SK-N-SH (cell line): ENCODE results near the gene ANKRD2. TPM values are rescaled to one million over a fixed set of nuclear protein-coding genes. Genes with fewer than 3 reads are reported as not detected.

Experiments used
- CTCF ChIA-PET: fragments of 300-600, 350-600 bp; formaldehyde crosslinking; extraction: SDS; loops from one replicate; lab custom pipeline; 2021; lab: Yijun Ruan, JAX
- POLR2A ChIA-PET: fragments of 350-600 bp; sonication (Branson Sonifier 250); formaldehyde crosslinking; extraction: SDS; loops from one replicate; lab custom pipeline; 2020; ENCODE audit warnings: antibody characterized with exemption, inconsistent platforms; lab: Yijun Ruan, JAX
- DNase-seq: peaks from one replicate; pipeline ENCODE4 v3.0.0; 2012
- H2AFZ ChIP-seq: fragments of 200-600 bp; sonication (generic); 2 replicates; pipeline ENCODE4 v1.8.1; 2016; ENCODE audit warnings: antibody characterized with exemption, mild to moderate bottlenecking, low read depth
- H3F3A ChIP-seq: fragments of 200-600 bp; sonication (generic); replicated peaks from 2 replicates; pipeline ENCODE3; 2016; ENCODE audit warnings: antibody characterized with exemption, mild to moderate bottlenecking; ENCODE audit not compliant: insufficient read depth
- H3K27ac ChIP-seq, 2 experiments: fragments of 200-500 bp in 1 of 2; fragments of 200-600 bp in 1 of 2; sonication (Bioruptor generic) in 1 of 2; sonication (generic), shearing (Covaris generic) in 1 of 2; 2 replicates each; pipeline versions ENCODE4 v1.5.1 to v1.6.1; 2014 to 2016; ENCODE audit warnings: low read depth in 2 of 2, inconsistent platforms in 1 of 2, low read length in 1 of 2, mild to moderate bottlenecking in 1 of 2, mixed read lengths in 1 of 2
- H3K27me3 ChIP-seq: fragments of 200-600 bp; sonication (generic), shearing (Covaris generic); 2 replicates; pipeline ENCODE4 v1.6.1; 2016; ENCODE audit warnings: mixed run types; ENCODE audit not compliant: insufficient read depth
- H3K36me3 ChIP-seq, 2 experiments: fragments of 200-500 bp in 1 of 2; fragments of 200-600 bp in 1 of 2; sonication (Bioruptor generic) in 1 of 2; sonication (generic) in 1 of 2; replicated peaks in 1 of 2; 2 replicates each; pipeline versions ENCODE3 to v1.5.1; 2014 to 2016; ENCODE audit warnings: low read length in 1 of 2, mild to moderate bottlenecking in 1 of 2; ENCODE audit not compliant: insufficient read depth in 2 of 2, control insufficient read depth in 1 of 2
- H3K4me1 ChIP-seq, 2 experiments: fragments of 200-500 bp in 1 of 2; fragments of 200-600 bp in 1 of 2; sonication (Bioruptor generic) in 1 of 2; sonication (generic), shearing (Covaris generic) in 1 of 2; 2 replicates each; pipeline versions ENCODE4 v1.5.1 to v1.6.1; 2014 to 2016; ENCODE audit warnings: low read depth in 1 of 2, low read length in 1 of 2, mixed run types in 1 of 2; ENCODE audit not compliant: insufficient read depth in 2 of 2, control insufficient read depth in 1 of 2
- H3K4me2 ChIP-seq: fragments of 200-600 bp; sonication (generic), shearing (Covaris generic); 2 replicates; pipeline ENCODE4 v1.6.1; 2017; ENCODE audit warnings: mixed run types
- H3K4me3 ChIP-seq, 2 experiments: fragments of 200-500 bp in 1 of 2; fragments of 200-600 bp in 1 of 2; sonication (Bioruptor generic) in 1 of 2; sonication (generic), shearing (Covaris generic) in 1 of 2; 2 replicates each; pipeline versions ENCODE4 v1.5.1 to v1.8.1; 2014 to 2016; ENCODE audit warnings: low read depth in 2 of 2, inconsistent platforms in 1 of 2, low read length in 1 of 2, mild to moderate bottlenecking in 1 of 2, mixed read lengths in 1 of 2, moderate library complexity in 1 of 2
- H3K79me2 ChIP-seq: fragments of 200-600 bp; sonication (generic); 2 replicates; pipeline ENCODE4 v1.8.1; 2017; ENCODE audit warnings: mild to moderate bottlenecking; ENCODE audit not compliant: insufficient read depth
- H3K9ac ChIP-seq: fragments of 200-600 bp; sonication (generic); 2 replicates; pipeline ENCODE4 v1.6.1; 2017; ENCODE audit warnings: mixed run types
- H3K9me2 ChIP-seq: fragments of 200-600 bp; sonication (generic); 2 replicates; pipeline ENCODE4 v1.6.1; 2017; ENCODE audit warnings: mixed run types
- H3K9me3 ChIP-seq: fragments of 200-600 bp; sonication (generic); 2 replicates; pipeline ENCODE4 v1.6.1; 2017; ENCODE audit warnings: mixed run types, mild to moderate bottlenecking, moderate library complexity
- H4K20me1 ChIP-seq: fragments of 200-600 bp; sonication (generic); 2 replicates; pipeline ENCODE4 v1.6.1; 2017; ENCODE audit warnings: mild to moderate bottlenecking, mixed run types; ENCODE audit not compliant: insufficient read depth
- CHD2 ChIP-seq: fragments of 150-350 bp; IDR thresholded peaks from 2 replicates; pipeline ENCODE4 v1.6.1; 2018; ENCODE audit warnings: low read length; ENCODE audit not compliant: partially characterized antibody
- ELF1 ChIP-seq: IDR thresholded peaks from 2 replicates; pipeline ENCODE4 v1.4.0; 2012
- EZH2phosphoT487 ChIP-seq: fragments of 200-600 bp; sonication (generic); IDR thresholded peaks from 2 replicates; pipeline ENCODE4 v1.6.1; 2017; ENCODE audit warnings: low read depth, mixed run types, mild to moderate bottlenecking, antibody characterized with exemption, moderate library complexity, borderline replicate concordance
- FOXJ3 ChIP-seq: sonication (generic); formaldehyde crosslinking; IDR thresholded peaks from 2 replicates; pipeline ENCODE4 v1.5.1; 2020; ENCODE audit warnings: mild to moderate bottlenecking, missing genetic modification reagents
- FOXM1 ChIP-seq: IDR thresholded peaks from 2 replicates; pipeline ENCODE4 v1.4.0; 2012; ENCODE audit warnings: low read depth, mild to moderate bottlenecking
- GABPA ChIP-seq: IDR thresholded peaks from 2 replicates; pipeline ENCODE4 v1.4.0; 2012; ENCODE audit warnings: low read depth, mild to moderate bottlenecking
- GATA2 ChIP-seq: sonication (generic); formaldehyde crosslinking; IDR thresholded peaks from 2 replicates; pipeline ENCODE4 v1.5.0; 2020; ENCODE audit warnings: mild to moderate bottlenecking, missing genetic modification reagents
- MXI1 ChIP-seq: IDR thresholded peaks from 2 replicates; pipeline ENCODE4 v1.6.1; 2012; ENCODE audit warnings: mild to moderate bottlenecking, low read depth, low read length, improper control_type of control experiment
- NFIC ChIP-seq: IDR thresholded peaks from 2 replicates; pipeline ENCODE4 v1.4.0; 2012; ENCODE audit warnings: borderline replicate concordance
- NRF1 ChIP-seq: IDR thresholded peaks from 2 replicates; pipeline ENCODE4 v1.6.1; 2012; ENCODE audit warnings: low read depth, mild to moderate bottlenecking, low read length
- POLR2AphosphoS5 ChIP-seq: IDR thresholded peaks from 2 replicates; pipeline ENCODE4 v1.6.1; 2012; ENCODE audit warnings: low read depth, low read length
- SMC3 ChIP-seq: IDR thresholded peaks from 2 replicates; pipeline ENCODE4 v1.6.1; 2012; ENCODE audit warnings: low read depth, low read length, improper control_type of control experiment
- TAF1 ChIP-seq: IDR thresholded peaks from 2 replicates; pipeline ENCODE4 v1.6.1; 2012; ENCODE audit warnings: low read depth, mild to moderate bottlenecking, low read length, moderate library complexity, borderline replicate concordance
- TCF12 ChIP-seq: IDR thresholded peaks from 2 replicates; pipeline ENCODE4 v1.4.0; 2012
- YY1 ChIP-seq: IDR thresholded peaks from 2 replicates; pipeline ENCODE4 v1.4.0; 2012; ENCODE audit warnings: low read depth, mild to moderate bottlenecking
- WGBS: methylation state at CpG from one replicate; pipeline ENCODE4 v1.1.6; 2017; ENCODE audit warnings: low lambda C conversion rate; 5-methylcytosine and 5-hydroxymethylcytosine counted together
- polyA plus RNA-seq, 3 experiments: library from polyadenylated mRNA; depleted of rRNA; stranded (reverse); fragments of >200 nt; gene quantifications; 2 replicates each; pipeline ENCODE4 v1.2.3, GENCODE V29; 2012
- TF ChIP-seq, protein P1 (sequence below): IDR thresholded peaks from 2 replicates; pipeline ENCODE4; 2012
- TF ChIP-seq, protein P2 (sequence below): fragments of 150-350 bp; IDR thresholded peaks from 2 replicates; pipeline ENCODE4 v1.6.1; 2017; ENCODE audit warnings: antibody characterized with exemption, low read length, low read depth, borderline replicate concordance
- TF ChIP-seq, protein P3 (sequence below): fragments of 200-600 bp; sonication (generic); IDR thresholded peaks from 2 replicates; pipeline ENCODE4 v1.6.1; 2017; ENCODE audit warnings: antibody characterized with exemption, mild to moderate bottlenecking, moderate library complexity
- TF ChIP-seq, protein P4 (sequence below): IDR thresholded peaks from 2 replicates; pipeline ENCODE4 v1.4.0; 2012; ENCODE audit warnings: low read depth, borderline replicate concordance
- TF ChIP-seq, protein P5 (sequence below): fragments of 150-350 bp; IDR thresholded peaks from 2 replicates; pipeline ENCODE4 v1.6.1; 2016; ENCODE audit warnings: mild to moderate bottlenecking, low read depth, low read length
- TF ChIP-seq, protein P6 (sequence below): IDR thresholded peaks from 2 replicates; pipeline ENCODE4 v1.6.1; 2012; ENCODE audit warnings: mild to moderate bottlenecking, low read depth, low read length, moderate library complexity
- TF ChIP-seq, protein P7 (sequence below): IDR thresholded peaks from 2 replicates; pipeline ENCODE4 v1.4.0; 2012; ENCODE audit warnings: low read depth, borderline replicate concordance

The ANKRD2 gene
- polyA plus RNA-seq, 1 of the 3 experiments (the other 2 are of a cell fraction), result 0.72 TPM

DNA sequence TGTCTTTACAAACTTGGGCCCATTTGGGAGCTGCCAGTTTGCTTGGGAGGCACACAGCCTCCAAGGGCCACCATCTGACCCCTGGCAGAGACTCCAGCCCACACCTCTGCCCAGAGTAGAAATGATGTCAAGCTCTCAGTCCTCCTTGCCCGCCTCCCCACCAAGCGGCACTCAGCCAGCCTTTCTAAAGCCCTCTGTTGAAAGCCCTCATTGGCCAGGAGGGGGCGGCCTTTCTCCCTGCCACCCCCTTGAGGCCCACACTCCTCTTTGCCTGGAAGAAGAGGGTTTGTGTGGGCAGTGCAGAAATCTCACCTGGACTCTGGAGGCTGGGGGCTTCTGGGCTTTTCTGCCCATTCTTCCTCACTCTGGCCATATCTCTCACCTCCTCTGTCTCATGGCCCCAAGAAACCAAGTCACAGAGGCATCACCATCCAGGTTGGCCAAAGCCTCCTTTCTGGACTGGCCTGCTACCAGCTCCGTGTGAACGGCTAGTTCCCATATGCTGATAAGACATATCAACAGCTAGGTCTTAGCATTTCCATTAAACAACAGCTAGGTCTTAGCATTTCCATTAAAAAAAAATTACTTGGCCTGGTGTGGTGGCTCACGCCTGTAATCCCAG, 37.7 kb upstream of the ANKRD2 start:
- Histone ChIP-seq H3K79me2 (peaks cover 70% of the 10 kb centered on the region), H3K27me3 (no peaks in the 10 kb centered on the region), H2AFZ (no peak overlapping the region), H4K20me1 (peaks cover 7% of the 10 kb centered on the region; the same call in 1 of the 2 replicates), H3K4me2 (no peak overlapping the region), H3K9me2 (no peaks in the 10 kb centered on the region), H3K36me3 (no peaks in the 10 kb centered on the region), H3K4me1 (peaks cover 16 to 38% of the 10 kb centered on the region in 2 experiments; a peak in 3 of 4 replicates), H3K4me3 (no peak overlapping the region), H3F3A (peaks cover 13% of the 10 kb centered on the region), H3K9me3 (no peaks in the 10 kb centered on the region), H3K9ac (no peak overlapping the region), H3K27ac (peak overlapping the region in 1 of 2 experiments; percentile 95; a peak in 1 of 4 replicates)
- peak; percentile 62 for DNase-seq
- POLR2A ChIA-PET, result no interaction called here
- 91% methylated on average over 4 of the region's 6 CpGs for WGBS
- CTCF ChIA-PET, result interaction anchor here (0.7 to 5.1 kb wide), 11 partner anchors 9 to 92 kb away, joined by 3 to 53 read pairs (median 4); partner anchors contain the start of genes ANKRD2 and UBTD1
- TF ChIP-seq FOXM1 (no peak), CHD2 (no peak), ELF1 (no peak), EZH2phosphoT487 (no peak), GATA2 (CRISPR knock-in tag) (no peak), NFIC (no peak), YY1 (no peak), MXI1 (no peak), FOXJ3 (CRISPR knock-in tag) (no peak), NRF1 (no peak), TCF12 (no peak), GABPA (no peak), POLR2AphosphoS5 (no peak), TAF1 (no peak), SMC3 (peak; percentile 28)
- TF ChIP-seq, protein P1, sequence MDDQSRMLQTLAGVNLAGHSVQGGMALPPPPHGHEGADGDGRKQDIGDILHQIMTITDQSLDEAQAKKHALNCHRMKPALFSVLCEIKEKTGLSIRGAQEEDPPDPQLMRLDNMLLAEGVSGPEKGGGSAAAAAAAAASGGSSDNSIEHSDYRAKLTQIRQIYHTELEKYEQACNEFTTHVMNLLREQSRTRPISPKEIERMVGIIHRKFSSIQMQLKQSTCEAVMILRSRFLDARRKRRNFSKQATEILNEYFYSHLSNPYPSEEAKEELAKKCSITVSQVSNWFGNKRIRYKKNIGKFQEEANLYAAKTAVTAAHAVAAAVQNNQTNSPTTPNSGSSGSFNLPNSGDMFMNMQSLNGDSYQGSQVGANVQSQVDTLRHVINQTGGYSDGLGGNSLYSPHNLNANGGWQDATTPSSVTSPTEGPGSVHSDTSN, result no peak
- TF ChIP-seq, protein P2, sequence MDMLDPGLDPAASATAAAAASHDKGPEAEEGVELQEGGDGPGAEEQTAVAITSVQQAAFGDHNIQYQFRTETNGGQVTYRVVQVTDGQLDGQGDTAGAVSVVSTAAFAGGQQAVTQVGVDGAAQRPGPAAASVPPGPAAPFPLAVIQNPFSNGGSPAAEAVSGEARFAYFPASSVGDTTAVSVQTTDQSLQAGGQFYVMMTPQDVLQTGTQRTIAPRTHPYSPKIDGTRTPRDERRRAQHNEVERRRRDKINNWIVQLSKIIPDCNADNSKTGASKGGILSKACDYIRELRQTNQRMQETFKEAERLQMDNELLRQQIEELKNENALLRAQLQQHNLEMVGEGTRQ, result no peak
- TF ChIP-seq, protein P3, sequence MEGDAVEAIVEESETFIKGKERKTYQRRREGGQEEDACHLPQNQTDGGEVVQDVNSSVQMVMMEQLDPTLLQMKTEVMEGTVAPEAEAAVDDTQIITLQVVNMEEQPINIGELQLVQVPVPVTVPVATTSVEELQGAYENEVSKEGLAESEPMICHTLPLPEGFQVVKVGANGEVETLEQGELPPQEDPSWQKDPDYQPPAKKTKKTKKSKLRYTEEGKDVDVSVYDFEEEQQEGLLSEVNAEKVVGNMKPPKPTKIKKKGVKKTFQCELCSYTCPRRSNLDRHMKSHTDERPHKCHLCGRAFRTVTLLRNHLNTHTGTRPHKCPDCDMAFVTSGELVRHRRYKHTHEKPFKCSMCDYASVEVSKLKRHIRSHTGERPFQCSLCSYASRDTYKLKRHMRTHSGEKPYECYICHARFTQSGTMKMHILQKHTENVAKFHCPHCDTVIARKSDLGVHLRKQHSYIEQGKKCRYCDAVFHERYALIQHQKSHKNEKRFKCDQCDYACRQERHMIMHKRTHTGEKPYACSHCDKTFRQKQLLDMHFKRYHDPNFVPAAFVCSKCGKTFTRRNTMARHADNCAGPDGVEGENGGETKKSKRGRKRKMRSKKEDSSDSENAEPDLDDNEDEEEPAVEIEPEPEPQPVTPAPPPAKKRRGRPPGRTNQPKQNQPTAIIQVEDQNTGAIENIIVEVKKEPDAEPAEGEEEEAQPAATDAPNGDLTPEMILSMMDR, result peak; percentile 59
- TF ChIP-seq, protein P4, sequence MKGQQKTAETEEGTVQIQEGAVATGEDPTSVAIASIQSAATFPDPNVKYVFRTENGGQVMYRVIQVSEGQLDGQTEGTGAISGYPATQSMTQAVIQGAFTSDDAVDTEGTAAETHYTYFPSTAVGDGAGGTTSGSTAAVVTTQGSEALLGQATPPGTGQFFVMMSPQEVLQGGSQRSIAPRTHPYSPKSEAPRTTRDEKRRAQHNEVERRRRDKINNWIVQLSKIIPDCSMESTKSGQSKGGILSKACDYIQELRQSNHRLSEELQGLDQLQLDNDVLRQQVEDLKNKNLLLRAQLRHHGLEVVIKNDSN, result no peak
- TF ChIP-seq, protein P5, sequence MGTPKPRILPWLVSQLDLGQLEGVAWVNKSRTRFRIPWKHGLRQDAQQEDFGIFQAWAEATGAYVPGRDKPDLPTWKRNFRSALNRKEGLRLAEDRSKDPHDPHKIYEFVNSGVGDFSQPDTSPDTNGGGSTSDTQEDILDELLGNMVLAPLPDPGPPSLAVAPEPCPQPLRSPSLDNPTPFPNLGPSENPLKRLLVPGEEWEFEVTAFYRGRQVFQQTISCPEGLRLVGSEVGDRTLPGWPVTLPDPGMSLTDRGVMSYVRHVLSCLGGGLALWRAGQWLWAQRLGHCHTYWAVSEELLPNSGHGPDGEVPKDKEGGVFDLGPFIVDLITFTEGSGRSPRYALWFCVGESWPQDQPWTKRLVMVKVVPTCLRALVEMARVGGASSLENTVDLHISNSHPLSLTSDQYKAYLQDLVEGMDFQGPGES, result no peak
- TF ChIP-seq, protein P6, sequence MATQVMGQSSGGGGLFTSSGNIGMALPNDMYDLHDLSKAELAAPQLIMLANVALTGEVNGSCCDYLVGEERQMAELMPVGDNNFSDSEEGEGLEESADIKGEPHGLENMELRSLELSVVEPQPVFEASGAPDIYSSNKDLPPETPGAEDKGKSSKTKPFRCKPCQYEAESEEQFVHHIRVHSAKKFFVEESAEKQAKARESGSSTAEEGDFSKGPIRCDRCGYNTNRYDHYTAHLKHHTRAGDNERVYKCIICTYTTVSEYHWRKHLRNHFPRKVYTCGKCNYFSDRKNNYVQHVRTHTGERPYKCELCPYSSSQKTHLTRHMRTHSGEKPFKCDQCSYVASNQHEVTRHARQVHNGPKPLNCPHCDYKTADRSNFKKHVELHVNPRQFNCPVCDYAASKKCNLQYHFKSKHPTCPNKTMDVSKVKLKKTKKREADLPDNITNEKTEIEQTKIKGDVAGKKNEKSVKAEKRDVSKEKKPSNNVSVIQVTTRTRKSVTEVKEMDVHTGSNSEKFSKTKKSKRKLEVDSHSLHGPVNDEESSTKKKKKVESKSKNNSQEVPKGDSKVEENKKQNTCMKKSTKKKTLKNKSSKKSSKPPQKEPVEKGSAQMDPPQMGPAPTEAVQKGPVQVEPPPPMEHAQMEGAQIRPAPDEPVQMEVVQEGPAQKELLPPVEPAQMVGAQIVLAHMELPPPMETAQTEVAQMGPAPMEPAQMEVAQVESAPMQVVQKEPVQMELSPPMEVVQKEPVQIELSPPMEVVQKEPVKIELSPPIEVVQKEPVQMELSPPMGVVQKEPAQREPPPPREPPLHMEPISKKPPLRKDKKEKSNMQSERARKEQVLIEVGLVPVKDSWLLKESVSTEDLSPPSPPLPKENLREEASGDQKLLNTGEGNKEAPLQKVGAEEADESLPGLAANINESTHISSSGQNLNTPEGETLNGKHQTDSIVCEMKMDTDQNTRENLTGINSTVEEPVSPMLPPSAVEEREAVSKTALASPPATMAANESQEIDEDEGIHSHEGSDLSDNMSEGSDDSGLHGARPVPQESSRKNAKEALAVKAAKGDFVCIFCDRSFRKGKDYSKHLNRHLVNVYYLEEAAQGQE, result no peak
- TF ChIP-seq, protein P7, sequence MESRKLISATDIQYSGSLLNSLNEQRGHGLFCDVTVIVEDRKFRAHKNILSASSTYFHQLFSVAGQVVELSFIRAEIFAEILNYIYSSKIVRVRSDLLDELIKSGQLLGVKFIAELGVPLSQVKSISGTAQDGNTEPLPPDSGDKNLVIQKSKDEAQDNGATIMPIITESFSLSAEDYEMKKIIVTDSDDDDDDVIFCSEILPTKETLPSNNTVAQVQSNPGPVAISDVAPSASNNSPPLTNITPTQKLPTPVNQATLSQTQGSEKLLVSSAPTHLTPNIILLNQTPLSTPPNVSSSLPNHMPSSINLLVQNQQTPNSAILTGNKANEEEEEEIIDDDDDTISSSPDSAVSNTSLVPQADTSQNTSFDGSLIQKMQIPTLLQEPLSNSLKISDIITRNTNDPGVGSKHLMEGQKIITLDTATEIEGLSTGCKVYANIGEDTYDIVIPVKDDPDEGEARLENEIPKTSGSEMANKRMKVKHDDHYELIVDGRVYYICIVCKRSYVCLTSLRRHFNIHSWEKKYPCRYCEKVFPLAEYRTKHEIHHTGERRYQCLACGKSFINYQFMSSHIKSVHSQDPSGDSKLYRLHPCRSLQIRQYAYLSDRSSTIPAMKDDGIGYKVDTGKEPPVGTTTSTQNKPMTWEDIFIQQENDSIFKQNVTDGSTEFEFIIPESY, result no peak
